8988T (cell line): ENCODE measurements around the gene DMBX1.

ENCODE experiments used
- DNase-seq: peaks from one replicate; pipeline ENCODE4 v3.0.0; 2011

DMBX1 gene

GRCh38 chr1:46526691-46527291 lies 37.2 kb downstream of the DMBX1 start:
- no peak for DNase-seq

GRCh38 chr1:46527474-46528296 lies 38.0 kb downstream of the DMBX1 start:
- peak; percentile 81 for DNase-seq

DNA sequence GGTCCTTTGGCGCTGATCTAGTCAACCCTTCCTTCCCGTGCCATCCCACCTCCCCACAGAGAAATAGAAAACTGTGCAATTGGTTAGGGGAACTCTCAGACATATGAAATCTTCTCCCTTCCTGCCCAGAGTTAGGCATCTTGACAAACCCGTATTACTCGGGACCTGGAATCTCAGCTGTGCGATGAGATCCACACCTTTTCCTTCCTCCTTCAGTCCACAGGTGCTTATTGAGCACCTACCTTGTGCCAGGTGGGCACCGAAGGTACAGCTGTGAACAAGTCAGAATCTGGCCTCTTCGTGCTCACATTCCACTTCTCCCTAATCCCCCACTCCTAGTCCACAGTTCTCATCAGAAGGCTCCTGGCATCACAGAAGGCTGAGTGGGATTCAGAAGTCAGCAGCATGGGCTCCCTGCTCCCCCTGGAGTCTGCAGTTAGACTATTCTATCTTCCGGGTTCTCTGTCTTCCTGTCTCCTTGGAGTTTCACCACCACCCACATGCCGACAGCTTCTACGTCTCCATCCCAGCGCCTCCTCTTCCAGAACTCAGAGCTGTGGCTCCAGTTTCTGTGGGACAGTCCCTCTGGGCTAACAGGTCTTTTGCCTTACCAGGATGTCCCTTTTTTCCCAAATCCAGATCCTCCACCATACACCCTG lies 38.8 kb downstream of the DMBX1 start:
- peak; percentile 62 for DNase-seq

DNA sequence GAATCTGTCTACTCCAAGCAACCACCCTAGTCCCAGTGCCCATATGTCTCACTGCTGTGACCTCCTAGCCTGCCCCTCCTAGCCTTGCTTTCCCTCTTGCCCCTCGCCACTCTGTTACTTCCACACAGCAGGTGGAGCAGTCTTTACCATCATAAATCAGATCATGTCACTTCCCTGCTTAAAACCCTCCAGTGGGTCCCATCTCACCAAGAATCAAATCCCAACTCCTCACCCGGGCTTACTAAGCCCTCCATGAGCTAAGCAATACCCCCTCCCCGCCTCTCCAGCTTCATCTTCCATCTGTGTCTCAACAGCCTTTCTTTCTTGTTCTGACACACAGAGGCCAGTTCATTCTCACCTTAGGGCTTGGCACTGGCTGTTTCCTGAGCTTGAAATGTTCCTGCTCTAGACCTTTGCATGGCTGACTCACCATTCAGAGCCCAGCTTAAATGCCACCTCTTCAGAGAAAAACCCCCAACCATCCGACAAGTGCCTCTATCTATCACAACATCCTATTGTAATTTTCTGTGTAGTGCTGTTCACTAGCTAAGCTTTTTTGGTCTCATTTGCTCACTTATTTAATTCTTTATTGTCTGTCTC lies 39.5 kb downstream of the DMBX1 start:
- no peak for DNase-seq

DNA sequence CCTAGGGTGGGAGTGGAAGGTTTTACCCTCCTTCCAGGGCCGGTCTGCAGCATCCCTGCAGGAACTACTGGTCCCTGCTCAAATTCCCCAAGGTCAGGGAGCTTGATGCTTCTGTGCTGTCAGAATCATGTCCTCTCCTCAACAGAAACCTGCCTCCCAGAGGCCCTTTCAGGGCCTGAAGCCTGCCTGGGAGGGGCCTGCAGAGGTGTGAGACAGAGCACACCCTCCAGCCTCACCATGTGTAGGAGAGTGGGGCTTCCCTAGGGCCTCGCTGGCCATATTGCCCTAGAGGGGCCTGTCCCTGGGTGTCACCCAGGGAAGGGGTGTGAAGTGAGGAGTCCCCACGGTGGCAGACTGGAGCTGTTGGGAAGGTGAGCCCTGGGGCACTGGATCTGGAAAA lies 40.7 kb downstream of the DMBX1 start:
- DNase-seq = no peak

- DNase-seq = no peak
Measured at GRCh38 chr1:46530791-46531409, 41.3 kb downstream of the DMBX1 start.

- DNase-seq = no peak
Measured at GRCh38 chr1:46532095-46532494, 42.5 kb downstream of the DMBX1 start.

DNA sequence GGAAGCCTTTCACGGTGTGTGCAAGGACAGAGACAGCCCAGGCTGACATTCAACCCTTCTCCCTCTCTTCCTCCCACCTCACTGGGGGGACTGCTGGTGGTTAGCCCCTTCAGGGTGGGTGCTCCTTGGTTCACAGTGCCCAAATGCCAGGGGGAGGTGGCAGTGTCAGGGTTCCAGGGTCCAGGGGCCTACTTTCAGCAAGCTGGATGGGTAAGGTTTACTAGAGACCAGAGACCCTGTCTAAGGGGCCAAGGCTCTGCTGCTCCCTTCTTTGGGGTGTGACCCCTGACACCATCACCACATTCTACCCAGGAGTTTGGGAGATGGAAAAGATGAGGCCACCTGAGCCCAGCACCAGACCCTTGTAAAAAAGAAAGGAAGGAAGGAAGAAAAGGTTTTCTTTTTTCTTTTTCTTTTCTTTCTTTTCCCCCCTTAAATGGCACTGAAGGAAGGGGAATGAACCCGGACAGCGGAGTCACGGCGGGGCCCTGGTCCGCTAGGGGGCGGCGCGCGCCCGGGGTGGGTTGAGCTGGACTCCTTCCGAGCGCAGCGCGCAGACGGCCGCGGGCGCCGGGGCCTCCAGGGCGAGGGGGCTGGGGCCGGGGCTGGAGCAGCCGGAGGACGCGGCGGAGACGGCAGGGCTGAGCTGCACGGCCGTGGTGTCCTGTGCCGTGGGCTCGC lies 43.0 kb downstream of the DMBX1 start:
- no peak for DNase-seq

DNA sequence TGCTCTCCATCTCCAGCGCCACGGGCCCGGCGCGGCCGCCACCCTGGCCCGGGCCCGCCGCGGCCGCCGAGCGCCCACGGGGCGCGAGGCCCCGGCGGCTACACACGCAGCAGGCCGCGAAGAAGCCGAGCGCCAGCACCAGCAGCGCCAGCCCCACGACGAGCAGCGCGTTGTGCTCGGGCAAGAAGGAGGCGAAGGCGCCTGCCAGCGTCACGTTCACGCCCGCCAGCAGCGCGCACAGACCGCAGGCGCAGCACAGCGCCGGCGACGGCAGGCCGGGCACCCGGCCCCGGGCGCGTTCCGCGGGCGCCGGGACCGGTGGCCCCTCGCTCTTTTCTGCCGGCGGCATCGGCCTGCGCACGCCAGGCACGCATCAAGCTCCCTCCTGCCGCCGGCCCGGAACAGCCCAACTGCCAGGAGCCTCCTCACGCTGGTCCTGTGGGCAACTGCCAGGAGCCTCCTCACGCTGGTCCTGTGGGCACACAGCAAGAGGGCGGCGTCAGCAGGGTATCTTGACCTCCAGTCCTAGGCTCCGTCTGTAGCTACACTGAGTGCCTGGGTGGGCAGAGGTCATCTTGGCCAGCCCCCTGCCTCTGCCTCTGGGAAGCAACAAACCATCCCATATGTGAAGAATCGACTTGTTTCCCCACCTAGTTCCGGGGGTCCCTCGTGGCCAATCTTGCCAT lies 43.7 kb downstream of the DMBX1 start:
- DNase-seq = no peak

DNA sequence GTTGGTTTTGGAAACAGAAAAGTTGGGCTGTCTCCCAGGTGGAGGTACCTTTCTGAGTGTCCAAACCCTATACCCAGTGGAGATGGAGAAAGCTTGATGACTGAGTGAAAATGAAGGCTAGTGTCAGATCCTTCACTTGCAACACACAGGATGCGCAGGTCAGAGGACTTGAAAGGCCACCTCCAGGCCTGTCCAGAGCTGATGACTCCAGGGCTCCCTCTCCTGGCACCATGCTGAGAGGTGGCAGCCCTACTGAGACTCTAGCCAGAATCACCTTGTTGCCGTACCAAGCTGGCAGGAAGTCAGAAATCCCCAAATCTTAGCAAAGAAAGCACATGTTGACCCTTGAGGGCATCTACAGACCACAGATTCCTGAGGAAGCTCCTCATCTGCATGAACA lies 45.4 kb downstream of the DMBX1 start:
- DNase-seq = peak; percentile 76

DNA sequence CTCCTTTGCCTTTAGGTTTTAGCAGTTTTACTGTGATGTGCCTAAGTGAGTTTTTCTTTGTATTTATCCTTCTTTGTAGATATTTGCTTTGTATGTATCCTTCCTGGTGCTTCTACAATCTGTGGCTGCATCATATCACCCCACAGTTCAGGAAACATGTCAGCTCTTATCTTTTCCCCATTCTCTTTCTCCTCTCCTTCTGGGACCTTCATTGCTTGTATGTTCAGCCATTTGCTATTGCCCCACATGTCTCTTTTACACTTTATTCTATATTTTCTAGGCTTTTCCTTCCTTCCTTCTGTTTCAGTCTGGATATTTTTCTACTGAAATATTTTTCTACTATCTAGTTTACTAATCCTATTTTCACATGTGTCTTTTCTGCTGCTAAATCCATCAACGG lies 46.9 kb downstream of the DMBX1 start:
- no peak for DNase-seq

GRCh38 chr1:46537651-46538050 lies 48.0 kb downstream of the DMBX1 start:
- DNase-seq = no peak

DNA sequence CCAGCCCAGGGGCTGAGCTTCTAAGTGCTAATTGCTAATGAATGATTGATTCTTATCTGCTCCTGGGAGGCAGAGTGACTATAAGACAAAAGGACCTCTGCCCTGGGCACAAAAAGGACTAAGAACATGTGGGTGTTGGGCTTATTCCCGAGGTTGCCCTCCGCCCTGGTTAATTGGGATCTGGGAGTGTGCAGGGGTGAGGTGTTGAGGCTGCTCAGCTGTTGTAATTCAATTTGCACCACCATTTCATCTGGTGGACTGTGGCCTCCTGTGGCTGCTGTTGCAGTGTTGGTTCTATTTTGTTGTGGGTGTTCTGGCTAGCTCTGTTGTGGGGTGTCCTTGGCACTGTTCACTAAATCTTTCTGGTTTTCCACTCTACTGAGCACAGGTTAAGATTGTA lies 48.5 kb downstream of the DMBX1 start:
- DNase-seq = no peak
